HFFc6 (cell line): ENCODE data around the gene ARCN1. TPM values are rescaled to one million over a fixed set of nuclear protein-coding genes. Genes with fewer than 3 reads are reported as not detected.

Source experiments
- DNase-seq: peaks from one replicate; pipeline ENCODE4 v3.0.0-alpha.2; 2018
- H3K27ac Mint-ChIP-seq: 2 replicates; pipeline ENCODE4 v1.8.0; 2020; ENCODE audit warnings: mild to moderate bottlenecking, mixed read lengths
- H3K27me3 Mint-ChIP-seq: 2 replicates; pipeline ENCODE4 v1.8.0; 2021; ENCODE audit warnings: mild to moderate bottlenecking, moderate library complexity, mixed read lengths; ENCODE audit not compliant: insufficient read depth
- H3K36me3 Mint-ChIP-seq: 2 replicates; pipeline ENCODE4 v1.8.0; 2021; ENCODE audit warnings: low read depth, mixed read lengths
- H3K4me1 Mint-ChIP-seq: 2 replicates; pipeline ENCODE4 v1.8.0; 2020; ENCODE audit warnings: low read depth, mixed read lengths
- H3K4me3 Mint-ChIP-seq: 2 replicates; pipeline ENCODE4 v1.8.0; 2020; ENCODE audit warnings: mild to moderate bottlenecking, moderate library complexity, mixed read lengths
- H3K9me3 Mint-ChIP-seq: 2 replicates; pipeline ENCODE4 v1.8.0; 2020; ENCODE audit warnings: mild to moderate bottlenecking, mixed read lengths
- CTCF ChIP-seq: fragments of 200-600 bp; sonication (generic); IDR thresholded peaks from 2 replicates; pipeline ENCODE4 v1.5.0; 2021; ENCODE audit warnings: antibody characterized with exemption, mild to moderate bottlenecking
- total RNA-seq, 6 experiments: library from RNA; stranded (reverse); fragmentation: NEBNext Ultra II Directional; extraction: Animal tissue kit (Norgen Biotek cat#: 25700); gene quantifications; 2 replicates in 1 of 6; 3 replicates in 5 of 6; pipeline ENCODE4 v1.2.3, GENCODE V29; 2021

ARCN1 gene
- total RNA-seq, 6 experiments from 2014 or later, result 271 to 331 (median 319) TPM

- no peak for TF ChIP-seq CTCF
- Mint-ChIP-seq H3K4me3 (peak overlapping the region; percentile 72), H3K4me1 (peaks cover 71% of the 10 kb centered on the region), H3K9me3 (no peaks in the 10 kb centered on the region), H3K36me3 (peaks cover 21% of the 10 kb centered on the region), H3K27me3 (no peaks in the 10 kb centered on the region; the same call in none of the 2 replicates), H3K27ac (peak overlapping the region; percentile 78)
- no peak for DNase-seq
Measured at GRCh38 chr11:118612378-118612777, 40.2 kb downstream of the ARCN1 start.

- H3K36me3 Mint-ChIP-seq, result peaks cover 16% of the 10 kb centered on the region
- H3K27ac Mint-ChIP-seq, result peak overlapping the region; percentile 87
- no peak for TF ChIP-seq CTCF
- DNase-seq, result no peak
- no peaks in the 10 kb centered on the region; the same call in none of the 2 replicates for H3K27me3 Mint-ChIP-seq
- no peaks in the 10 kb centered on the region for H3K9me3 Mint-ChIP-seq
- H3K4me1 Mint-ChIP-seq, result peaks cover 81% of the 10 kb centered on the region
- no peak overlapping the region for H3K4me3 Mint-ChIP-seq
Measured at GRCh38 chr11:118614511-118614910, 42.3 kb downstream of the ARCN1 start.

DNA sequence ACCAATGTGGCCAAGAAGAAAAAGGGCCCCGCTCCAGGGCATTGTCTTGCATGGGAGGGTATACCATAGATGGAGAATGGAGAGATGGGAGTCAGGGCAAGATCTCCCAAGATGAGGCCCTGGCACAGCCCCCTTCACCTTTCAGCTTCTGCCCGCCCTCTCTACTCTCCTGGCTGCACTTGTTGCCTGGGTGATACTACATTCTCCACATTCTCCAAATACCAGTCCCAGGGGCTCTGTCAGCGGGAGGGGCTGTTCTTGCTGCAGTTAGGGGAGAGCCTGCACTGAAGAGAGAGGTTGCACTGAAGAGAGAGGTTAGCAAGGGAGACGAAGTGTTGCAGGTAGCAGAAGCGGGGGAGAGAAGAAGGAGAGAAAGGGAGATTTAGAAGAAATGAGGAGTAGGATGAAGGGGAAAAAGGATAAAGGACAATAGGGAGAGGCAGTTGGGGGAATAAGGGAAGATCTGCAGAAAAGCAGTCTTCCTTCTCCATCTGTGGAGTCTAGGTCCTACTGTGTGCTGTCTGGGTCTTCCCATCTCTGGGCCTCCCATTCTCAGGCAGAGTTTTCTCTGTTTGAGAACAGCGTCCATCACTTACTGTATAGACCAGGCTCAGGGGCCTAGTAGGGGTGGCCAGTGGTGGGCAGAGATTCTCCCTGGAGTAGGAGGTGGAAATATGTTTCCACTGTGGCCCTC lies 43.2 kb downstream of the ARCN1 start:
- Mint-ChIP-seq H3K4me3 (peak overlapping the region; percentile 47), H3K27me3 (peaks cover 3% of the 10 kb centered on the region), H3K9me3 (no peaks in the 10 kb centered on the region), H3K4me1 (peaks cover 82% of the 10 kb centered on the region), H3K36me3 (peaks cover 21% of the 10 kb centered on the region), H3K27ac (peak overlapping the region; percentile 87)
- DNase-seq, result no peak
- no peak for TF ChIP-seq CTCF

GRCh38 chr11:118615976-118616371 lies 43.8 kb downstream of the ARCN1 start:
- Mint-ChIP-seq H3K4me1 (peaks cover 86% of the 10 kb centered on the region), H3K4me3 (no peak overlapping the region), H3K27ac (peak overlapping the region; percentile 87)

GRCh38 chr11:118618115-118618990 lies 46.1 kb downstream of the ARCN1 start:
- H3K4me3 Mint-ChIP-seq, result peak overlapping the region; percentile 77
- peaks cover 89% of the 10 kb centered on the region for H3K4me1 Mint-ChIP-seq
- peaks cover 3% of the 10 kb centered on the region for H3K27me3 Mint-ChIP-seq
- H3K27ac Mint-ChIP-seq, result peak overlapping the region; percentile 87
- H3K36me3 Mint-ChIP-seq, result peaks cover 27% of the 10 kb centered on the region
- TF ChIP-seq CTCF, result no peak
- peak; percentile 89 for DNase-seq
- no peaks in the 10 kb centered on the region for H3K9me3 Mint-ChIP-seq

More at GRCh38 chr11:118615976-118616371, 43.8 kb downstream of the ARCN1 start:
- no peak for TF ChIP-seq CTCF
- Mint-ChIP-seq H3K36me3 (peaks cover 24% of the 10 kb centered on the region), H3K9me3 (no peaks in the 10 kb centered on the region), H3K27me3 (peaks cover 3% of the 10 kb centered on the region)
- no peak for DNase-seq
